Gastroesophageal sphincter (tissue), 4 donors: ENCODE results near the gene CCDC33. TPM values are rescaled to one million over a fixed set of nuclear protein-coding genes. Genes with fewer than 3 reads are reported as not detected.

Experiments
- ATAC-seq: fragments of 150-250 bp; one replicate; pipeline ENCODE4 v1.9.1; 2016; ENCODE audit warnings: mild to moderate bottlenecking, moderate library complexity
- H3K27ac ChIP-seq, 4 donors: fragments of 200-600 bp; sonication (generic) in 3 of 4; 1 replicate in 3 of 4; 2 replicates in 1 of 4; pipeline ENCODE4 v1.5.1; 2016 to 2019
- H3K27me3 ChIP-seq: fragments of 200-600 bp; sonication (generic); one replicate; pipeline ENCODE4 v1.5.1; 2019
- H3K36me3 ChIP-seq, 2 donors: fragments of 200-600 bp; sonication (generic); one replicate each; pipeline ENCODE4 v1.5.1; 2019; ENCODE audit warnings: control low read depth in 1 of 2
- H3K4me1 ChIP-seq, 3 donors: fragments of 200-600 bp; sonication (generic); 1 replicate in 2 of 3; 2 replicates in 1 of 3; pipeline ENCODE4 v1.5.1; 2016 to 2019; ENCODE audit warnings: control low read depth in 2 of 3
- H3K4me3 ChIP-seq, 2 donors: fragments of 200-600 bp; sonication (generic); one replicate each; pipeline ENCODE4 v1.5.1; 2019; ENCODE audit warnings: mild to moderate bottlenecking in 1 of 2, moderate library complexity in 1 of 2
- H3K9me3 ChIP-seq, 3 donors: fragments of 200-600 bp; sonication (generic); one replicate each; pipeline ENCODE4 v1.5.1; 2017 to 2019; ENCODE audit warnings: control low read depth in 2 of 3
- EP300 ChIP-seq: sonication (generic); formaldehyde crosslinking; IDR thresholded peaks from one replicate; pipeline ENCODE4 v1.6.1; 2017; ENCODE audit warnings: antibody characterized with exemption, mild to moderate bottlenecking
- POLR2A ChIP-seq, 2 donors: fragments of 450-650 bp; IDR thresholded peaks; one replicate each; pipeline ENCODE4 v1.6.1; 2017; ENCODE audit warnings: antibody characterized with exemption in 2 of 2, mild to moderate bottlenecking in 2 of 2, moderate library complexity in 1 of 2
- POLR2AphosphoS5 ChIP-seq: sonication (generic); formaldehyde crosslinking; IDR thresholded peaks from one replicate; pipeline ENCODE4 v1.6.1; 2017; ENCODE audit warnings: antibody characterized with exemption
- WGBS, 2 donors: methylation state at CpG; one replicate each; pipeline ENCODE4 v1.1.5; 2018; ENCODE audit warnings: low coverage in 1 of 2; 5-methylcytosine and 5-hydroxymethylcytosine counted together
- total RNA-seq, 4 donors: library from RNA; depleted of rRNA; stranded (reverse); fragments of >200 nt; gene quantifications; one replicate each; pipeline ENCODE4 v1.1.0, GENCODE V29; 2016
- TF ChIP-seq, protein P1 (sequence below), 4 experiments: fragments of 200-600 bp in 2 of 4; fragments of 450-650 bp in 2 of 4; sonication (generic) in 1 of 4; IDR thresholded peaks; one replicate each; pipeline ENCODE4 v1.5.1; 2017 to 2019; ENCODE audit warnings: antibody characterized with exemption in 4 of 4, mild to moderate bottlenecking in 2 of 4, moderate library complexity in 2 of 4

Gene CCDC33
- total RNA-seq, 4 donors from 2014 or later = not detected

GRCh38 chr15:74332011-74332410, 95.9 kb downstream of the CCDC33 start:
- H3K27me3 ChIP-seq = peaks cover under 1% of the 10 kb centered on the region
- H3K9me3 ChIP-seq = no peaks in the 10 kb centered on the region
- H3K36me3 ChIP-seq = no peaks in the 10 kb centered on the region
- no peaks in the 10 kb centered on the region for H3K4me1 ChIP-seq
- TF ChIP-seq POLR2A (IDR thresholded peaks at IDR 0.05) = no peak
- TF ChIP-seq POLR2AphosphoS5 = no peak
- TF ChIP-seq, protein P1, sequence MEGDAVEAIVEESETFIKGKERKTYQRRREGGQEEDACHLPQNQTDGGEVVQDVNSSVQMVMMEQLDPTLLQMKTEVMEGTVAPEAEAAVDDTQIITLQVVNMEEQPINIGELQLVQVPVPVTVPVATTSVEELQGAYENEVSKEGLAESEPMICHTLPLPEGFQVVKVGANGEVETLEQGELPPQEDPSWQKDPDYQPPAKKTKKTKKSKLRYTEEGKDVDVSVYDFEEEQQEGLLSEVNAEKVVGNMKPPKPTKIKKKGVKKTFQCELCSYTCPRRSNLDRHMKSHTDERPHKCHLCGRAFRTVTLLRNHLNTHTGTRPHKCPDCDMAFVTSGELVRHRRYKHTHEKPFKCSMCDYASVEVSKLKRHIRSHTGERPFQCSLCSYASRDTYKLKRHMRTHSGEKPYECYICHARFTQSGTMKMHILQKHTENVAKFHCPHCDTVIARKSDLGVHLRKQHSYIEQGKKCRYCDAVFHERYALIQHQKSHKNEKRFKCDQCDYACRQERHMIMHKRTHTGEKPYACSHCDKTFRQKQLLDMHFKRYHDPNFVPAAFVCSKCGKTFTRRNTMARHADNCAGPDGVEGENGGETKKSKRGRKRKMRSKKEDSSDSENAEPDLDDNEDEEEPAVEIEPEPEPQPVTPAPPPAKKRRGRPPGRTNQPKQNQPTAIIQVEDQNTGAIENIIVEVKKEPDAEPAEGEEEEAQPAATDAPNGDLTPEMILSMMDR (IDR thresholded peaks at IDR 0.05) = no peak
- TF ChIP-seq EP300 = no peak
- H3K27ac ChIP-seq = no peak overlapping the region
- 90 to 95% methylated on average over 2 of the region's 3 CpGs for WGBS, 2 donors
- H3K4me3 ChIP-seq = no peak overlapping the region
- ATAC-seq = no peak

DNA sequence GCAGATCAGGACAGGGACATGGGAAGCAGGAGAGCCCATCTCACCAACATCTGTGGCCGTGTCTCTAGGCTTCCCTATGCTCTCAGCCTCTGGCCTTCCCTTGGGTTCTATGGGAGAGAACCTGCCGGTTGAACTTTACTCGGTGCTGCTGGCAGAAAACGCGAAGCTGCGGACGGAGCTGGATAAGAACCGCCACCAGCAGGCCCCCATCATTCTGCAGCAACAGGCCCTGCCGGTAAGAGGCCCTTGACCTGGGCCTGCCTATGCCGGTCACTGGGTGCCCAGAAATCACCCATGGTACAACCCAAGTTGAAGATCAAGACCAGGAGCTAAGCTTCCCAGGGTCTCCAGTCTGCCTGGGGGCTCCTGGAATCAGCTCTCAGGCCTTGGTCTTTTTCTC, 96.5 kb downstream of the CCDC33 start:
- ATAC-seq = no peak
- no peaks in the 10 kb centered on the region for H3K4me1 ChIP-seq
- H3K27ac ChIP-seq = no peak overlapping the region
- no peaks in the 10 kb centered on the region for H3K36me3 ChIP-seq
- H3K4me3 ChIP-seq = no peak overlapping the region
- H3K27me3 ChIP-seq = no peaks in the 10 kb centered on the region
- no peaks in the 10 kb centered on the region for H3K9me3 ChIP-seq
- no peak for TF ChIP-seq POLR2A (IDR thresholded peaks at IDR 0.05)
- TF ChIP-seq POLR2AphosphoS5 = no peak
- no peak for TF ChIP-seq EP300
- TF ChIP-seq, protein P1 (IDR thresholded peaks at IDR 0.05) = no peak
- 83% methylated on average over 3 of the region's 10 CpGs; no CpG with 5 or more reads in 1 of the 2 donors for WGBS, 2 donors

DNA sequence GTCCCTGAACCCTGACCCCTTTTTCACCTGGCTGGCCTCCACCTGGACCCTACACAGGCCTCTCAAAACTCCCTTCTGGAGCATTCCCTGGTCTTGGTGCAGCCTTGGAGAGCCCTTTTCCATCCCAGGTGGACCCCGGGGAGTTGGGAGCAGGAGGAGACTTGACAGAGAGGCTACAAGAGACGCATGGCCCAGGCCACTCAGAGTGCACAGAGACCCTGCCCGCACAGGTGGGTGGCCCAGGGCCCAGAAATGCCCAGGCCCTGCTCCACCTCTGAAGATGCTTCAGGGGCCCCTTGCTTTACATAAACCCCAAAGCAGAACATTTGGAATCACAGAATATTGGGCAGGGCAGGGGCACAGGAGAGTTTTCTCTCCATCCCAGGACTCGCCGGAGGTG, 97.0 kb downstream of the CCDC33 start:
- Histone ChIP-seq H3K9me3 (no peaks in the 10 kb centered on the region), H3K27ac (no peak overlapping the region), H3K4me3 (no peak overlapping the region), H3K36me3 (no peaks in the 10 kb centered on the region), H3K4me1 (no peaks in the 10 kb centered on the region), H3K27me3 (no peaks in the 10 kb centered on the region)
- WGBS, 2 donors = 93% methylated on average over 2 of the region's 5 CpGs; no CpG with 5 or more reads in 1 of the 2 donors
- TF ChIP-seq POLR2A (IDR thresholded peaks at IDR 0.05) (no peak), EP300 (no peak), POLR2AphosphoS5 (no peak)
- TF ChIP-seq, protein P1 (IDR thresholded peaks at IDR 0.05) = no peak
- no peak for ATAC-seq

GRCh38 chr15:74333662-74334061, 97.5 kb downstream of the CCDC33 start:
- no peak overlapping the region for H3K27ac ChIP-seq
- H3K9me3 ChIP-seq = no peaks in the 10 kb centered on the region
- ATAC-seq = no peak
- no peak overlapping the region for H3K4me3 ChIP-seq
- WGBS, 2 donors = 83 to 89% methylated on average over 1 to 3 of the region's 5 CpGs
- H3K27me3 ChIP-seq = no peaks in the 10 kb centered on the region
- no peaks in the 10 kb centered on the region for H3K4me1 ChIP-seq
- no peaks in the 10 kb centered on the region for H3K36me3 ChIP-seq
- no peak for TF ChIP-seq POLR2A (IDR thresholded peaks at IDR 0.05)
- TF ChIP-seq, protein P1 (IDR thresholded peaks at IDR 0.05) = no peak
- no peak for TF ChIP-seq POLR2AphosphoS5
- no peak for TF ChIP-seq EP300

- no peaks in the 10 kb centered on the region for H3K36me3 ChIP-seq
- no peaks in the 10 kb centered on the region for H3K9me3 ChIP-seq
- 80% methylated on average over 1 of the region's 1 CpG for WGBS, 2 donors
- no peak for ATAC-seq
- TF ChIP-seq, protein P1 (IDR thresholded peaks at IDR 0.05) = no peak
- TF ChIP-seq POLR2A (IDR thresholded peaks at IDR 0.05) (no peak), EP300 (no peak), POLR2AphosphoS5 (no peak)
- H3K4me3 ChIP-seq = no peak overlapping the region
- peaks cover under 1% of the 10 kb centered on the region for H3K27me3 ChIP-seq
- H3K4me1 ChIP-seq = no peaks in the 10 kb centered on the region
- no peak overlapping the region for H3K27ac ChIP-seq
Observed at GRCh38 chr15:74334127-74334526, 98.0 kb downstream of the CCDC33 start.
